ENCODE data around the gene PPP6R3. TPM values are rescaled to one million over a fixed set of nuclear protein-coding genes. Genes with fewer than 3 reads are reported as not detected.

Gene PPP6R3
- total RNA-seq, 1 experiment from 2014 or later: 163 TPM

DNA sequence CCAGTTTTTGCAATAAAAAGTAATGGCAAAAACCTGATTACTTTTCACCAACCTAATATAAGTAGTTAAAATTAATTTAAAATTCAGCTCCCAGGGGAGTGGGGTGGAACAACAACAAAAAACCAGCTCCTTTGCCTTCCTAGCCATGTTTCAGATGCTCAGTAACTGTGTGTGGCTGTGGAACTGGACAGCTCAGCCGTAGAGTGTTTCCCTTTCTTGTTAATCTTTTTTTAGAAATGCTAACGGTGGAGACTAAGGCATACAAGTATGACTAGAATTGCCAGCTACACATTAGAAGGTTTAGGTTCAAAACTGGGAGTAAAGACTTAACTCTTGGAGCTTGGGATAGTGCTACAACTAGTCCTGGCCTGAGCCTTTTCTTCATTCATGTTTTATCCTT lies 45.0 kb downstream of the PPP6R3 start:
- ATAC-seq: 0 out of 2 replicates have a peak, but pooled peaks have one; percentile 29
- in situ Hi-C loops (cut with HindIII; ENCODE audit: low pct_unique_long_range_greater_than_20kb, low sequenced_read_pairs): no loop called here
- H3K27ac ChIP-seq (ENCODE audit: low read length): no peak overlapping the region
- H3K27me3 ChIP-seq (ENCODE audit: control insufficient read depth, insufficient read depth, low read length): no peaks in the 10 kb centered on the region
- TF ChIP-seq SIN3A (IDR thresholded peaks at IDR 0.05; ENCODE audit: borderline replicate concordance, insufficient read depth, low read depth, low read length) (no peak), TCF7L2 (IDR thresholded peaks at IDR 0.05; ENCODE audit: low read depth, low read length) (no peak), POLR2AphosphoS5 (IDR thresholded peaks at IDR 0.05; ENCODE audit: low read depth, low read length) (no peak)
- TF ChIP-seq, protein P1, sequence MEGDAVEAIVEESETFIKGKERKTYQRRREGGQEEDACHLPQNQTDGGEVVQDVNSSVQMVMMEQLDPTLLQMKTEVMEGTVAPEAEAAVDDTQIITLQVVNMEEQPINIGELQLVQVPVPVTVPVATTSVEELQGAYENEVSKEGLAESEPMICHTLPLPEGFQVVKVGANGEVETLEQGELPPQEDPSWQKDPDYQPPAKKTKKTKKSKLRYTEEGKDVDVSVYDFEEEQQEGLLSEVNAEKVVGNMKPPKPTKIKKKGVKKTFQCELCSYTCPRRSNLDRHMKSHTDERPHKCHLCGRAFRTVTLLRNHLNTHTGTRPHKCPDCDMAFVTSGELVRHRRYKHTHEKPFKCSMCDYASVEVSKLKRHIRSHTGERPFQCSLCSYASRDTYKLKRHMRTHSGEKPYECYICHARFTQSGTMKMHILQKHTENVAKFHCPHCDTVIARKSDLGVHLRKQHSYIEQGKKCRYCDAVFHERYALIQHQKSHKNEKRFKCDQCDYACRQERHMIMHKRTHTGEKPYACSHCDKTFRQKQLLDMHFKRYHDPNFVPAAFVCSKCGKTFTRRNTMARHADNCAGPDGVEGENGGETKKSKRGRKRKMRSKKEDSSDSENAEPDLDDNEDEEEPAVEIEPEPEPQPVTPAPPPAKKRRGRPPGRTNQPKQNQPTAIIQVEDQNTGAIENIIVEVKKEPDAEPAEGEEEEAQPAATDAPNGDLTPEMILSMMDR (IDR thresholded peaks at IDR 0.05): no peak
- TF ChIP-seq, protein P2, sequence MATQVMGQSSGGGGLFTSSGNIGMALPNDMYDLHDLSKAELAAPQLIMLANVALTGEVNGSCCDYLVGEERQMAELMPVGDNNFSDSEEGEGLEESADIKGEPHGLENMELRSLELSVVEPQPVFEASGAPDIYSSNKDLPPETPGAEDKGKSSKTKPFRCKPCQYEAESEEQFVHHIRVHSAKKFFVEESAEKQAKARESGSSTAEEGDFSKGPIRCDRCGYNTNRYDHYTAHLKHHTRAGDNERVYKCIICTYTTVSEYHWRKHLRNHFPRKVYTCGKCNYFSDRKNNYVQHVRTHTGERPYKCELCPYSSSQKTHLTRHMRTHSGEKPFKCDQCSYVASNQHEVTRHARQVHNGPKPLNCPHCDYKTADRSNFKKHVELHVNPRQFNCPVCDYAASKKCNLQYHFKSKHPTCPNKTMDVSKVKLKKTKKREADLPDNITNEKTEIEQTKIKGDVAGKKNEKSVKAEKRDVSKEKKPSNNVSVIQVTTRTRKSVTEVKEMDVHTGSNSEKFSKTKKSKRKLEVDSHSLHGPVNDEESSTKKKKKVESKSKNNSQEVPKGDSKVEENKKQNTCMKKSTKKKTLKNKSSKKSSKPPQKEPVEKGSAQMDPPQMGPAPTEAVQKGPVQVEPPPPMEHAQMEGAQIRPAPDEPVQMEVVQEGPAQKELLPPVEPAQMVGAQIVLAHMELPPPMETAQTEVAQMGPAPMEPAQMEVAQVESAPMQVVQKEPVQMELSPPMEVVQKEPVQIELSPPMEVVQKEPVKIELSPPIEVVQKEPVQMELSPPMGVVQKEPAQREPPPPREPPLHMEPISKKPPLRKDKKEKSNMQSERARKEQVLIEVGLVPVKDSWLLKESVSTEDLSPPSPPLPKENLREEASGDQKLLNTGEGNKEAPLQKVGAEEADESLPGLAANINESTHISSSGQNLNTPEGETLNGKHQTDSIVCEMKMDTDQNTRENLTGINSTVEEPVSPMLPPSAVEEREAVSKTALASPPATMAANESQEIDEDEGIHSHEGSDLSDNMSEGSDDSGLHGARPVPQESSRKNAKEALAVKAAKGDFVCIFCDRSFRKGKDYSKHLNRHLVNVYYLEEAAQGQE (IDR thresholded peaks at IDR 0.05; ENCODE audit: insufficient read depth in 1 of 2, low read depth in 2 of 2, low read length in 1 of 2): no peak
- no peaks in the 10 kb centered on the region for H3K9me3 ChIP-seq (ENCODE audit: control insufficient read depth, insufficient read depth, low read depth, low read length)
- ChIA-PET POLR2A (no interaction called here), CTCF (interaction anchor here (0.5 kb wide), 1 partner anchor 47 kb away, joined by 3 read pairs; no protein-coding TSS in a partner anchor)
- intact Hi-C loops (cut with micrococcal nuclease; ENCODE audit: unreplicated experiment): no loop called here
- peaks cover 46% of the 10 kb centered on the region for H3K4me1 ChIP-seq (ENCODE audit: control insufficient read depth, insufficient read depth, low read length)
- BruUV-seq (replicated peaks): no TSS peak
- no peak for DNase-seq (ENCODE audit: low read depth, low spot score)
- H3K36me3 ChIP-seq (ENCODE audit: control insufficient read depth, insufficient read depth, low read length): no peaks in the 10 kb centered on the region
- H3K4me3 ChIP-seq (ENCODE audit: low read depth in 2 of 2, low read length in 2 of 2): no peak overlapping the region

DNA sequence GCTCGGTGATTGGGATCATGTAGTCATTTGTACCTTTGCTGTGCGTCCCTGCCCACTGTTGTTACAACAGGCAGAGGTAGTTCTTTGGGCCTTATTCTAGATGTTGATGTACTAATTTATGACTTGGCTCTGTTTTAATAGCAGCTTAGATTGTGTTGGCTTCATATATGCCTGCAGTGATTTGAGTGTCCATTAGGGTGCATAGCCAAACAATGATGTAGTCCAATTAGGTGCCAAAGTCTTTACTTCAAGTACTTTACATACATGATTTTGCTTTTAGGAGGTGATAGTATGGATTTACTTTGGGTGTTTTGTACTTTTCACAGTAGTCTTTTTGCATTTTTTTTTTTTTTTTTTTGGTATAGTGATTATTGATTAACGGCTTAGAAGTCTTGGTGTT lies 46.4 kb downstream of the PPP6R3 start:
- in situ Hi-C loops (cut with HindIII; ENCODE audit: low pct_unique_long_range_greater_than_20kb, low sequenced_read_pairs): no loop called here

More for the DNA sequence above, 46.4 kb downstream of the PPP6R3 start:
- intact Hi-C loops (cut with micrococcal nuclease; ENCODE audit: unreplicated experiment): no loop called here
- TF ChIP-seq TCF7L2 (IDR thresholded peaks at IDR 0.05; ENCODE audit: low read depth, low read length) (no peak), POLR2AphosphoS5 (IDR thresholded peaks at IDR 0.05; ENCODE audit: low read depth, low read length) (no peak), SIN3A (IDR thresholded peaks at IDR 0.05; ENCODE audit: borderline replicate concordance, insufficient read depth, low read depth, low read length) (no peak)
- TF ChIP-seq, protein P2 (IDR thresholded peaks at IDR 0.05; ENCODE audit: insufficient read depth in 1 of 2, low read depth in 2 of 2, low read length in 1 of 2): no peak
- TF ChIP-seq, protein P1 (IDR thresholded peaks at IDR 0.05): peak; percentile 15; the same call in 1 of the 2 replicates
- H3K27me3 ChIP-seq (ENCODE audit: control insufficient read depth, insufficient read depth, low read length): no peaks in the 10 kb centered on the region
- no peak overlapping the region for H3K27ac ChIP-seq (ENCODE audit: low read length)
- H3K9me3 ChIP-seq (ENCODE audit: control insufficient read depth, insufficient read depth, low read depth, low read length): no peaks in the 10 kb centered on the region
- peaks cover 43% of the 10 kb centered on the region for H3K4me1 ChIP-seq (ENCODE audit: control insufficient read depth, insufficient read depth, low read length)
- ATAC-seq (no peak), DNase-seq (ENCODE audit: low read depth, low spot score) (no peak)
- ChIA-PET POLR2A (no interaction called here), CTCF (interaction anchor here (0.6 kb wide), 1 partner anchor 79 kb away, joined by 7 read pairs; no protein-coding TSS in a partner anchor)
- H3K36me3 ChIP-seq (ENCODE audit: control insufficient read depth, insufficient read depth, low read length): no peaks in the 10 kb centered on the region
- no peak overlapping the region for H3K4me3 ChIP-seq (ENCODE audit: low read depth in 2 of 2, low read length in 2 of 2)
- no TSS peak for BruUV-seq (replicated peaks)

All from Panc1 (cell line).